ENCODE measurements around the gene FUT6.

- TF ChIP-seq POLR2A (IDR thresholded peaks at IDR 0.05; ENCODE audit: low read length), result no peak
- TF ChIP-seq GATA1 (IDR thresholded peaks at IDR 0.05; ENCODE audit: low read depth, low read length), result no peak
Observed at GRCh38 chr19:5827342-5827890, 12.1 kb downstream of the FUT6 start.
